Esophagus squamous epithelium (tissue), 5 donors: ENCODE measurements around the gene KLC4. TPM values are rescaled to one million over a fixed set of nuclear protein-coding genes. Genes with fewer than 3 reads are reported as not detected.

Experiments used
- DNase-seq: peaks from one replicate; lab custom pipeline; 2025; lab: John Stamatoyannopoulos, UW
- H3K27ac ChIP-seq, 4 donors: fragments of 200-600 bp; sonication (generic); one replicate each; pipeline ENCODE4 v1.5.1; 2016 to 2019; ENCODE audit warnings: mild to moderate bottlenecking in 1 of 4
- H3K27me3 ChIP-seq, 4 donors: fragments of 200-600 bp; sonication (generic); 1 replicate in 3 of 4; 2 replicates in 1 of 4; pipeline versions ENCODE4 v1.5.1 to v1.6.0; 2017 to 2021; ENCODE audit warnings: antibody characterized with exemption in 1 of 4
- H3K36me3 ChIP-seq, 3 donors: fragments of 200-600 bp; sonication (generic); one replicate each; pipeline ENCODE4 v1.5.1; 2016 to 2019
- H3K4me1 ChIP-seq, 3 donors: fragments of 200-600 bp; sonication (generic); one replicate each; pipeline ENCODE4 v1.5.1; 2017 to 2019
- H3K4me3 ChIP-seq, 4 donors: fragments of 200-600 bp; sonication (generic); 1 replicate in 3 of 4; 2 replicates in 1 of 4; pipeline ENCODE4 v1.5.1; 2016 to 2019; ENCODE audit warnings: mild to moderate bottlenecking in 2 of 4, moderate library complexity in 1 of 4
- H3K9me3 ChIP-seq, 3 donors: fragments of 200-600 bp; sonication (generic); one replicate each; pipeline ENCODE4 v1.5.1; 2016 to 2019
- CTCF ChIP-seq, 6 experiments: fragments of 450-650 bp in 4 of 6; fragments of 200-600 bp in 2 of 6; sonication (generic) in 2 of 6; IDR thresholded peaks; one replicate each; pipeline ENCODE4 v1.5.1; 2016 to 2019; ENCODE audit warnings: antibody characterized with exemption in 6 of 6, mild to moderate bottlenecking in 4 of 6, moderate library complexity in 4 of 6
- POLR2A ChIP-seq, 4 donors: fragments of 450-650 bp; IDR thresholded peaks; one replicate each; pipeline ENCODE4 v1.6.1; 2017; ENCODE audit warnings: antibody characterized with exemption in 4 of 4, mild to moderate bottlenecking in 4 of 4, moderate library complexity in 3 of 4
- WGBS, 2 donors: methylation state at CpG; one replicate each; pipeline ENCODE4 v1.1.5; 2018; 5-methylcytosine and 5-hydroxymethylcytosine counted together
- intact Hi-C: fragments of 100-400 bp; cut with DNase I; formaldehyde crosslinking; loops from one replicate; pipeline ENCODE4 v1.15.0; 2022
- total RNA-seq, 4 donors: library from RNA; depleted of rRNA; stranded (reverse); fragments of >200 nt; gene quantifications; one replicate each; pipeline ENCODE4 v1.1.0, GENCODE V29; 2016
- donor health status: DM: yes; HTN: yes; CAD: no.

The KLC4 gene
- total RNA-seq, 4 donors from 2014 or later, result 4.5 to 15.8 (median 9.4) TPM

- Histone ChIP-seq H3K27me3 (no peaks in the 10 kb centered on the region), H3K9me3 (no peaks in the 10 kb centered on the region), H3K4me1 (peaks cover 7 to 48% (median 18%) of the 10 kb centered on the region in 3 donors), H3K27ac (no peak overlapping the region), H3K4me3 (no peak overlapping the region), H3K36me3 (no peaks in the 10 kb centered on the region)
- WGBS, 2 donors, result 57 to 66% methylated on average over 4 of the region's 4 CpGs
- intact Hi-C loops, result no loop called here
- DNase-seq, result no peak
- no peak for TF ChIP-seq CTCF (IDR thresholded peaks at IDR 0.05)
- no peak for TF ChIP-seq POLR2A (IDR thresholded peaks at IDR 0.05)
Measured at GRCh38 chr6:43101497-43101896, 42.1 kb downstream of the KLC4 start.

GRCh38 chr6:43103253-43103876, 43.9 kb downstream of the KLC4 start:
- no peak overlapping the region for H3K27ac ChIP-seq
- no peaks in the 10 kb centered on the region for H3K9me3 ChIP-seq
- H3K27me3 ChIP-seq, result no peaks in the 10 kb centered on the region
- H3K4me1 ChIP-seq, result peaks cover 0 to 30% (median 0%) of the 10 kb centered on the region in 3 donors
- H3K4me3 ChIP-seq, result no peak overlapping the region
- no peak for TF ChIP-seq POLR2A (IDR thresholded peaks at IDR 0.05)
- TF ChIP-seq CTCF (IDR thresholded peaks at IDR 0.05), result no peak
- no peak for DNase-seq
- H3K36me3 ChIP-seq, result no peaks in the 10 kb centered on the region
- 51 to 71% methylated on average over 2 of the region's 2 CpGs for WGBS, 2 donors
- intact Hi-C loops, result no loop called here

GRCh38 chr6:43105538-43106222, 46.2 kb downstream of the KLC4 start:
- H3K27ac ChIP-seq, result no peak overlapping the region
- H3K36me3 ChIP-seq, result no peaks in the 10 kb centered on the region
- 85 to 87% methylated on average over 9 of the region's 9 CpGs for whole genome bisulfite sequencing, 2 donors
- H3K9me3 ChIP-seq, result no peaks in the 10 kb centered on the region
- TF ChIP-seq CTCF (IDR thresholded peaks at IDR 0.05) (no peak), POLR2A (IDR thresholded peaks at IDR 0.05) (no peak)
- peaks cover 0 to 23% (median 0%) of the 10 kb centered on the region in 3 donors for H3K4me1 ChIP-seq
- intact Hi-C loops, result no loop called here
- no peaks in the 10 kb centered on the region for H3K27me3 ChIP-seq
- no peak overlapping the region for H3K4me3 ChIP-seq
- DNase-seq, result no peak

- H3K36me3 ChIP-seq, result no peaks in the 10 kb centered on the region
- DNase-seq, result no peak
- WGBS, 2 donors, result 92% methylated on average over 12 of the region's 12 CpGs
- TF ChIP-seq CTCF (IDR thresholded peaks at IDR 0.05) (no peak), POLR2A (IDR thresholded peaks at IDR 0.05) (no peak)
- no peak overlapping the region for H3K4me3 ChIP-seq
- intact Hi-C loops, result no loop called here
- H3K4me1 ChIP-seq, result peaks cover 0 to 33% (median 3%) of the 10 kb centered on the region in 3 donors
- no peaks in the 10 kb centered on the region for H3K9me3 ChIP-seq
- no peaks in the 10 kb centered on the region for H3K27me3 ChIP-seq
- H3K27ac ChIP-seq, result no peak overlapping the region
Measured at GRCh38 chr6:43107344-43108062, 48.1 kb downstream of the KLC4 start.
